Neutrophil (primary cell): ENCODE measurements around the gene NUP160.
A peak's percentile ranks its signal among the peaks of the same experiment; 100 is the strongest.
"Not testable (repeated sequence)": the region's sequence is repeated elsewhere in the genome, so short reads cannot be mapped to it uniquely, and the experiment has no call there.

Experiments used
- H3K27ac ChIP-seq: fragments of 200-600 bp; sonication (generic); 2 replicates; pipeline ENCODE4 v1.5.1; 2016; ENCODE audit warnings: mild to moderate bottlenecking, moderate library complexity
- H3K27me3 ChIP-seq: fragments of 200-600 bp; sonication (generic); 2 replicates; pipeline ENCODE4 v1.6.0; 2016; ENCODE audit warnings: mild to moderate bottlenecking
- H3K36me3 ChIP-seq: fragments of 200-600 bp; sonication (generic); 2 replicates; pipeline ENCODE4 v1.5.1; 2017
- H3K4me1 ChIP-seq, 2 experiments: fragments of 200-600 bp in 1 of 2; sonication (generic) in 1 of 2; 1 replicate in 1 of 2; 2 replicates in 1 of 2; pipeline versions ENCODE4 v1.5.1 to v1.6.1; 2013 to 2016; ENCODE audit warnings: low read depth in 1 of 2, low read length in 1 of 2, mild to moderate bottlenecking in 1 of 2, moderate library complexity in 1 of 2; ENCODE audit not compliant: control insufficient read depth in 1 of 2, insufficient read depth in 1 of 2
- H3K4me3 ChIP-seq, 2 experiments: fragments of 200-600 bp in 1 of 2; sonication (generic) in 1 of 2; 1 replicate in 1 of 2; 2 replicates in 1 of 2; pipeline ENCODE4 v1.5.1; 2013 to 2016; ENCODE audit warnings: low read depth in 1 of 2, low read length in 1 of 2, mild to moderate bottlenecking in 1 of 2, moderate library complexity in 1 of 2
- H3K9me3 ChIP-seq: fragments of 200-600 bp; sonication (generic); 2 replicates; pipeline ENCODE4 v1.5.1; 2016
- TF ChIP-seq, protein P1 (sequence below): fragments of 200-600 bp; sonication (generic); IDR thresholded peaks from 2 replicates; pipeline ENCODE4 v1.5.1; 2016; ENCODE audit warnings: antibody characterized with exemption

Gene NUP160, protein sequence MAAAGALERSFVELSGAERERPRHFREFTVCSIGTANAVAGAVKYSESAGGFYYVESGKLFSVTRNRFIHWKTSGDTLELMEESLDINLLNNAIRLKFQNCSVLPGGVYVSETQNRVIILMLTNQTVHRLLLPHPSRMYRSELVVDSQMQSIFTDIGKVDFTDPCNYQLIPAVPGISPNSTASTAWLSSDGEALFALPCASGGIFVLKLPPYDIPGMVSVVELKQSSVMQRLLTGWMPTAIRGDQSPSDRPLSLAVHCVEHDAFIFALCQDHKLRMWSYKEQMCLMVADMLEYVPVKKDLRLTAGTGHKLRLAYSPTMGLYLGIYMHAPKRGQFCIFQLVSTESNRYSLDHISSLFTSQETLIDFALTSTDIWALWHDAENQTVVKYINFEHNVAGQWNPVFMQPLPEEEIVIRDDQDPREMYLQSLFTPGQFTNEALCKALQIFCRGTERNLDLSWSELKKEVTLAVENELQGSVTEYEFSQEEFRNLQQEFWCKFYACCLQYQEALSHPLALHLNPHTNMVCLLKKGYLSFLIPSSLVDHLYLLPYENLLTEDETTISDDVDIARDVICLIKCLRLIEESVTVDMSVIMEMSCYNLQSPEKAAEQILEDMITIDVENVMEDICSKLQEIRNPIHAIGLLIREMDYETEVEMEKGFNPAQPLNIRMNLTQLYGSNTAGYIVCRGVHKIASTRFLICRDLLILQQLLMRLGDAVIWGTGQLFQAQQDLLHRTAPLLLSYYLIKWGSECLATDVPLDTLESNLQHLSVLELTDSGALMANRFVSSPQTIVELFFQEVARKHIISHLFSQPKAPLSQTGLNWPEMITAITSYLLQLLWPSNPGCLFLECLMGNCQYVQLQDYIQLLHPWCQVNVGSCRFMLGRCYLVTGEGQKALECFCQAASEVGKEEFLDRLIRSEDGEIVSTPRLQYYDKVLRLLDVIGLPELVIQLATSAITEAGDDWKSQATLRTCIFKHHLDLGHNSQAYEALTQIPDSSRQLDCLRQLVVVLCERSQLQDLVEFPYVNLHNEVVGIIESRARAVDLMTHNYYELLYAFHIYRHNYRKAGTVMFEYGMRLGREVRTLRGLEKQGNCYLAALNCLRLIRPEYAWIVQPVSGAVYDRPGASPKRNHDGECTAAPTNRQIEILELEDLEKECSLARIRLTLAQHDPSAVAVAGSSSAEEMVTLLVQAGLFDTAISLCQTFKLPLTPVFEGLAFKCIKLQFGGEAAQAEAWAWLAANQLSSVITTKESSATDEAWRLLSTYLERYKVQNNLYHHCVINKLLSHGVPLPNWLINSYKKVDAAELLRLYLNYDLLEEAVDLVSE (N-terminal part only)

DNA sequence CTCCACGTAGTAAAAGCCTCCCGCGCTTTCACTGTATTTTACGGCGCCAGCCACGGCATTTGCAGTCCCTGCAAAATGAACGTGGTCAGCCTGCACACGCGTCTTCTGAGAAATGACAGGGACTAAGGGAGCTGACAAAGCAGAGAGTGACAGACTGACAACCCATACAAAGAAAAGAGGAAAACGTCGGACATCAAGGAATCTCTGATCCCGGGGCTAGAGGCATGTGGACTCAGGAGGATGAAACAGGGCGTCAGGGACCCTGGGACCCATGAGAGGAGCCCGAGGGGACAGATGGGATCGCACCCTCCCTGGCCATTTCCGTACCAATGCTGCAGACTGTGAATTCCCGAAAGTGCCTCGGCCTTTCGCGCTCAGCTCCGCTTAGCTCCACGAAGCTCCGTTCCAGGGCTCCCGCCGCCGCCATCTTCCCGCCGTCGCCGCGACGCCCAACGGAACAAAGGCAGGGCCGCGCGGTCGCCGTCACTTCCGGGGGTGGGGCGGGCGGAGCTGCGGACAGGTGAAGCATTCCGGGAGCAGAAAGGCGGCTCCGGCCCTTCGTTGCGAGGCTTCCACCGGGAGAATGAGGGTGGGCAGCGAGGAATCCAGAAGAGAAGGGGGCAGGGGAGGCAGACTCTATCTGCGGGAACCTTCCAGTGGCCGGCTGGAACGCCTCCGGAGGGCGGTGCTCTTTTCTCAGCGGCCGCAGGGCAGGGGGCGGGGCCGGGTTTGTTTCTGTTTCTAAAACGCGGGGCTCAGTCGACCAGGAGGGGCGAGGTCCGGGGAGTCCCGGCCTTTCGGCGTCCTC lies at the start of gene NUP160:
Gene NUP160 (minus strand): TSS at position 459 of the 808 bp plus-strand sequence. CDS start 32 bp downstream, at position 427.
- peaks cover 25 to 30% of the 10 kb centered on the region in 2 experiments for H3K4me1 ChIP-seq
- no peaks in the 10 kb centered on the region for H3K9me3 ChIP-seq
- TF ChIP-seq, protein P1, sequence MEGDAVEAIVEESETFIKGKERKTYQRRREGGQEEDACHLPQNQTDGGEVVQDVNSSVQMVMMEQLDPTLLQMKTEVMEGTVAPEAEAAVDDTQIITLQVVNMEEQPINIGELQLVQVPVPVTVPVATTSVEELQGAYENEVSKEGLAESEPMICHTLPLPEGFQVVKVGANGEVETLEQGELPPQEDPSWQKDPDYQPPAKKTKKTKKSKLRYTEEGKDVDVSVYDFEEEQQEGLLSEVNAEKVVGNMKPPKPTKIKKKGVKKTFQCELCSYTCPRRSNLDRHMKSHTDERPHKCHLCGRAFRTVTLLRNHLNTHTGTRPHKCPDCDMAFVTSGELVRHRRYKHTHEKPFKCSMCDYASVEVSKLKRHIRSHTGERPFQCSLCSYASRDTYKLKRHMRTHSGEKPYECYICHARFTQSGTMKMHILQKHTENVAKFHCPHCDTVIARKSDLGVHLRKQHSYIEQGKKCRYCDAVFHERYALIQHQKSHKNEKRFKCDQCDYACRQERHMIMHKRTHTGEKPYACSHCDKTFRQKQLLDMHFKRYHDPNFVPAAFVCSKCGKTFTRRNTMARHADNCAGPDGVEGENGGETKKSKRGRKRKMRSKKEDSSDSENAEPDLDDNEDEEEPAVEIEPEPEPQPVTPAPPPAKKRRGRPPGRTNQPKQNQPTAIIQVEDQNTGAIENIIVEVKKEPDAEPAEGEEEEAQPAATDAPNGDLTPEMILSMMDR, result peak; percentile 42
- peak within 1 kb of the TSS; percentile 91 for H3K27ac ChIP-seq
- peaks cover 4% of the 10 kb centered on the region for H3K36me3 ChIP-seq
- H3K4me3 ChIP-seq, result peak within 1 kb of the TSS; percentile 75 to 99
- H3K27me3 ChIP-seq, result no peaks in the 10 kb centered on the region

DNA sequence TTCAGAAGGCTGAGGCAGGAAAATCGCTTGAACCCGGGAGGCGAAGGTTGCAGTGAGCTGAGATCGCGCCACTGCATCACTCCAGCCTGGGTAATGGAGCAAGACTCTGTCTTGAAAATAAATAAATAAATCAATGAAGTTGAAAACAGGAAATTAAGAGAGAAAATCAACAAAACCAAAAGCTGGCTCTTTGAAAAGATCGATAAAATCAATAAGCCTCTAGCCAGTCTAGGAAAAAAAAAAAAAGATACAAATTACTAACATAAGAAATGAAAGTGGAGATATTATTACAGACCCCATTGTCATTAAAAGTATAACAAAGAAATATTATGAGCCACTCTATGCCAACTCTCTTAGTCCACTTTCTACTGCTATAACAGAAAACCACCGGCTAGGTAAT lies 48.0 kb upstream of the NUP160 start:
- Histone ChIP-seq H3K36me3 (no peaks in the 10 kb centered on the region), H3K9me3 (no peaks in the 10 kb centered on the region), H3K4me3 (no peak overlapping the region), H3K4me1 (no peaks in the 10 kb centered on the region), H3K27me3 (no peaks in the 10 kb centered on the region), H3K27ac (no peak overlapping the region)
- TF ChIP-seq, protein P1, result no peak

DNA sequence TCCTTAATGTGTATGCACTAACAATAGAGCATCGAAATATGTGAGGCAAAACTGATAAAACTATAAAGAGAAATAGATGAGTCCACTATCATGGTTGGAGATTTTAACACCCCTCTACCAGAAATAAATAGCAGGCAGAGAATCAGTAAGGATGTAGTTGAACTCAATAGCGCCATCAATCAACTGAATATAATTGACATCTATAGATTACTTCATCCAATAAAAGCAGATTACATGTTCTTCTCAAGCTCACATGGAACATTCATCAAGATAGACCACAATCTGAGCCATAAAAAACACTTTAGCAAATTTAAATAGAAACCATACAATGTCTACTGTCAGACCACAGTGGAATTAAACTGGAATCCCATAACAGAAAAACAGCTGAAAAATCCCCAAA lies 46.9 kb upstream of the NUP160 start:
- no peaks in the 10 kb centered on the region for H3K36me3 ChIP-seq
- H3K9me3 ChIP-seq, result no peaks in the 10 kb centered on the region
- H3K4me1 ChIP-seq, result no peaks in the 10 kb centered on the region
- peaks cover under 1% of the 10 kb centered on the region for H3K27me3 ChIP-seq
- H3K4me3 ChIP-seq, result no peak overlapping the region
- H3K27ac ChIP-seq, result no peak overlapping the region
- TF ChIP-seq, protein P1, result no peak

DNA sequence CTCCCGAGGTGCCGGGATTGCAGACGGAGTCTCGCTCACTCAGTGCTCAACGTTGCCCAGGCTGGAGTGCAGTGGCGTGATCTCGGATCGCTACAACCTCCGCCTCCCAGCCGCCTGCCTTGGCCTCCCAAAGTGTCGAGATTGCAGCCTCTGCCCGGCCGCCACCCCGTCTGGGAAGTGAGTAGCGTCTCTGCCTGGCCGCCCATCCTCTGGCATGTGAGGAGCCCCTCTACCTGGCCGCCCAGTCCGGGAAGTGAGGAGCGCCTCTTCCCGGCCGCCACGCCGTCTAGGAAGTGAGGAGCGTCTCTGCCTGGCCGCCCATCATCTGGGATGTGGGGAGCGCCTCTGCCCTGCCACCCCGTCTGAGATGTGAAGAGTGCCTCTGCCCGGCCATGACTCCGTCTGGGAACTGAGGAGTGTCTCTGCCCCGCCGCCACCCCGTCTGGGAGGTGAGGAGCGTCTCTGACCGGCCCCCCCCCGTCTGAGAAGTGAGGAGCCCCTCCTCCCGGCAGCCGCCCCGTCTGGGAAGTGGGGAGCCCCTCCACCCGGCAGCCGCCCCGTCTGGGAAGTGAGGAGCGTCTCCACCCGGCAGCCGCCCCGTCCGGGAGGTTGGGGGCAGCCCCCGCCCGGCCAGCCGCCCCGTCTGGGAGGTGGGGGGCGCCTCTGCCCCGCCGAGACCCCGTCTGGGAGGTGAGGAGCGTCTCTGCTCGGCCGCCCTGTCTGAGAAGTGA lies 44.6 kb upstream of the NUP160 start:
- not testable (repeated sequence) for H3K27me3 ChIP-seq, H3K4me3 ChIP-seq, H3K9me3 ChIP-seq, H3K4me1 ChIP-seq, H3K36me3 ChIP-seq, H3K27ac ChIP-seq

DNA sequence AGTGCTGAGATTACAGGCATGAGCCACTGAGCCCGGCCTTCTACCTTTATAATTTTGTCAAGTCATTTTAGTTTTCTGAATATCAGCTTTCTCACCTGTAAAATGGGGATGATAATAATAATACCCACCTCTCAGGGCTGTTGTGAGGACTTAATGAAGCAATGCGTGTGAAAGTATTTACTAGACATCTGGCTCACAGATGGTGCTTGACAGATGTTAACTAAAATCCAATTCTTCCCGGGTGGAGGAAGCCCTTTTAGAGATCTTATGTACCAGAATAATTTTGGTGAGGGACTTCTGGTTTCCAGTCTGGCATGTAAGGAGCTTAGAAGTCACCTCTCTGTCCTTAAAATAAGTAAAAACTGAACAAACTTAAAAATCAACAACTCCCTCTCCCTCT lies 43.7 kb upstream of the NUP160 start:
- Histone ChIP-seq H3K27ac (no peak overlapping the region), H3K27me3 (peaks cover 8% of the 10 kb centered on the region), H3K4me3 (no peak overlapping the region), H3K4me1 (no peaks in the 10 kb centered on the region), H3K9me3 (no peaks in the 10 kb centered on the region), H3K36me3 (no peaks in the 10 kb centered on the region)
- TF ChIP-seq, protein P1, result no peak
